Ascending aorta (tissue), 2 donors: ENCODE data around the gene FAM107B. TPM values are rescaled to one million over a fixed set of nuclear protein-coding genes. Genes with fewer than 3 reads are reported as not detected.

Source experiments
- DNase-seq, 2 donors: peaks; one replicate each; pipeline ENCODE4 v3.0.0-alpha.2; 2019; ENCODE audit warnings: low spot score in 2 of 2
- H3K27ac ChIP-seq, 2 donors: fragments of 200-600 bp; sonication (generic); one replicate each; pipeline ENCODE4 v1.5.1; 2016 to 2017; ENCODE audit warnings: mild to moderate bottlenecking in 1 of 2
- H3K27me3 ChIP-seq: fragments of 200-600 bp; sonication (generic); one replicate; pipeline ENCODE4 v1.5.1; 2017
- H3K36me3 ChIP-seq, 2 donors: fragments of 200-600 bp; sonication (generic); one replicate each; pipeline ENCODE4 v1.5.1; 2016
- H3K4me1 ChIP-seq, 2 donors: fragments of 200-600 bp; sonication (generic); one replicate each; pipeline ENCODE4 v1.5.1; 2016 to 2017; ENCODE audit warnings: mild to moderate bottlenecking in 1 of 2
- H3K4me3 ChIP-seq, 2 donors: fragments of 200-600 bp; sonication (generic); one replicate each; pipeline ENCODE4 v1.5.1; 2016 to 2017; ENCODE audit warnings: mild to moderate bottlenecking in 1 of 2
- H3K9me3 ChIP-seq, 2 donors: fragments of 200-600 bp; sonication (generic); one replicate each; pipeline ENCODE4 v1.5.1; 2016
- CTCF ChIP-seq, 3 experiments: fragments of 200-600 bp in 2 of 3; fragments of 450-650 bp in 1 of 3; sonication (generic) in 2 of 3; IDR thresholded peaks; one replicate each; pipeline ENCODE4 v1.5.1; 2016 to 2019; ENCODE audit warnings: antibody characterized with exemption in 3 of 3, mild to moderate bottlenecking in 1 of 3, moderate library complexity in 1 of 3
- intact Hi-C: fragments of 100-400 bp; cut with DNase I; formaldehyde crosslinking; loops from one replicate; pipeline ENCODE4 v1.15.1; 2023
- total RNA-seq: library from RNA; depleted of rRNA; stranded (reverse); fragments of >200 nt; gene quantifications from one replicate; pipeline ENCODE4 v1.1.0, GENCODE V29; 2016

Gene FAM107B
- total RNA-seq, 1 donor from 2014 or later = 3.7 TPM

DNA sequence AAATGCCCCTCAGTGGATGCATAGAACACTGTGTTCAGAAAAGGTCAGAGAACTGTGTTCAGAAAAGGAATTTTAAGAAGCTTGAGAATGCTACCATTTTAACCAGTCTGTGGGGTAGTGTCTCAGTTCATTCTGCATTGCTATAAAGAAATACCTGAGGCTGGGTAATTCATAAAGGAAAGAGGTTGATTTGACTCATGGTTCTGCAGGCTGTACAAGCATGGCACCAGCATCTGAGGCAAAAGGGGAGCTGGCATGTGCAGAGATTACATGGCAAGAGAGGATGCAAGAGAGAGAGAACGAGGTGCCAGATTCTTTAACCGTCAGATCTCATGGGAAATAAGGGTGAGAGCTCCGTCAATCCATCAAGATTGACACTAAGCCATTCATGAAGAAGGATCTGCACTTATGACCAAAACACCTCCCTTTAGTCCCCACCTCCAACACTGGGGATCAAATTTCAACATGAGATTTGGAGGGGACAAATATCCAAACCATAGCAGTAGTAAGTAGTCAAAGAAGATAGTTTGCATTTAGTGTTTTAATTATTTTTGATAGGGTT lies 119.8 kb downstream of the FAM107B start:
- Histone ChIP-seq H3K4me3 (no peak overlapping the region), H3K27ac (no peak overlapping the region), H3K36me3 (no peaks in the 10 kb centered on the region), H3K27me3 (no peaks in the 10 kb centered on the region), H3K4me1 (peaks cover 8 to 14% of the 10 kb centered on the region in 2 donors), H3K9me3 (no peaks in the 10 kb centered on the region)
- no peak for DNase-seq
- no peak for TF ChIP-seq CTCF (IDR thresholded peaks at IDR 0.05)
- intact Hi-C loops = loop anchor here (2.0 to 5.0 kb wide), 3 partner anchors 82 to 182 kb away; no protein-coding TSS in a partner anchor

- intact Hi-C loops = loop anchor here (1.0 to 5.0 kb wide), 5 partner anchors 49 to 225 kb away; partner anchors contain the start of gene SUV39H2
- no peak for TF ChIP-seq CTCF (IDR thresholded peaks at IDR 0.05)
- Histone ChIP-seq H3K27ac (peak overlapping the region; percentile 67 to 80), H3K4me1 (peaks cover 8 to 18% of the 10 kb centered on the region in 2 donors), H3K36me3 (no peaks in the 10 kb centered on the region), H3K9me3 (no peaks in the 10 kb centered on the region), H3K27me3 (no peaks in the 10 kb centered on the region), H3K4me3 (peak overlapping the region in 1 of 2 donors; percentile 7)
- DNase-seq = no peak
Observed at GRCh38 chr10:14653271-14654161, 121.2 kb downstream of the FAM107B start.

DNA sequence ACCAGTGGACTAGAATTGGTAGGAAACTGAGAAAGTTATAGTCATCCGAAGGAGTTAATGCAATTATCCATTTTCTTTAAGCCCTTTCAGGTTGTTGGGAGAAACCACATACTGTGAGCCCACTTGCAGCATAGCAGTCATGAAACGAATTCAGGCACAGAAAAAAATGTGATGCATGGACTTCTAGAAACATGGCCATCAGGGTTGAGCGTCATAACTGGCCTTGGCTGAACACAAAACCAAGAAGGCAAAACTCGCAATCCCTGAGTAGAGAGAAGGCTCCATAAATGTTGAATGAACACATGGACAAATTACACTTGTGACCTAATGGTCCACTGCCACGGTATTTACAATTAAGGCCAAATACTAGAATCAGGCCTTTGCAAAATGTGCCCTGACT lies 121.9 kb downstream of the FAM107B start:
- H3K4me1 ChIP-seq = peaks cover 8 to 19% of the 10 kb centered on the region in 2 donors

GRCh38 chr10:14652067-14652466 lies 122.6 kb downstream of the FAM107B start:
- Histone ChIP-seq H3K9me3 (no peaks in the 10 kb centered on the region), H3K27ac (peak overlapping the region in 1 of 2 donors; percentile 67), H3K4me3 (no peak overlapping the region), H3K36me3 (no peaks in the 10 kb centered on the region), H3K27me3 (no peaks in the 10 kb centered on the region), H3K4me1 (peaks cover 8 to 21% of the 10 kb centered on the region in 2 donors)
- no peak for TF ChIP-seq CTCF (IDR thresholded peaks at IDR 0.05)
- no peak for DNase-seq
- intact Hi-C loops = loop anchor here (5.0 kb wide), 2 partner anchors 85 to 100 kb away; no protein-coding TSS in a partner anchor

More for the DNA sequence above, 121.9 kb downstream of the FAM107B start:
- no peaks in the 10 kb centered on the region for H3K36me3 ChIP-seq
- H3K27me3 ChIP-seq = no peaks in the 10 kb centered on the region
- no peak for TF ChIP-seq CTCF (IDR thresholded peaks at IDR 0.05)
- H3K27ac ChIP-seq = peak overlapping the region; percentile 67 to 80
- DNase-seq = no peak
- H3K9me3 ChIP-seq = no peaks in the 10 kb centered on the region
- intact Hi-C loops = loop anchor here (1.0 to 5.0 kb wide), 4 partner anchors 49 to 225 kb away; partner anchors contain the start of gene SUV39H2
- H3K4me3 ChIP-seq = no peak overlapping the region

DNA sequence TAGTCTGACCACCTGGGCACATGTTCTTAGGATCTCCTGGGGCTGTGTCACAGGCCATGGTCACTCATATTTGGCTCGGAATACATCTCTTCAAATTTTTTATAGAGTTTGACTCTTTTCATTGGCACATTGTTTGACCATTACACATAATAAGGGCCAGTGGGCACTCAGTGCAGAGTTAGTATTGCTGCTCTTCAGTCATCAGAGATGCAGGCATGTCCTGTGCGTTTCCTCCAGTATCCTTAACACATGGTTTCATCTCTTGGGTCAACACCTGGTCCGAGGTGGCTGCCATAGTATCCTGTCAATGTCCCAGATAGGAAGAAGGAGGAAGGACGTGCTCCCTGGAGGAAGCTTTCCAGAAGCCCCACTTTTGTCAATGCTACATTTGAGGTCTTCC lies 125.0 kb downstream of the FAM107B start:
- no peak for DNase-seq
- Histone ChIP-seq H3K4me1 (peaks cover 8 to 19% of the 10 kb centered on the region in 2 donors), H3K27me3 (no peaks in the 10 kb centered on the region), H3K4me3 (no peak overlapping the region), H3K36me3 (no peaks in the 10 kb centered on the region), H3K9me3 (no peaks in the 10 kb centered on the region), H3K27ac (no peak overlapping the region)
- intact Hi-C loops = loop anchor here (2.0 to 5.0 kb wide), 3 partner anchors 88 to 189 kb away; partner anchors contain the start of genes CDNF, HSPA14 and MSANTD7
- no peak for TF ChIP-seq CTCF (IDR thresholded peaks at IDR 0.05)
